Breast epithelium (tissue), 4 donors: ENCODE measurements around the gene BZW1. TPM values are rescaled to one million over a fixed set of nuclear protein-coding genes. Genes with fewer than 3 reads are reported as not detected.
A peak's percentile ranks its signal among the peaks of the same experiment; 100 is the strongest.
"Not testable (repeated sequence)": the region's sequence is repeated elsewhere in the genome, so short reads cannot be mapped to it uniquely, and the experiment has no call there.

Source experiments
- DNase-seq, 2 donors: peaks; one replicate each; pipeline ENCODE4 v3.0.0-alpha.2; 2019; ENCODE audit warnings: low spot score in 2 of 2
- H3K27ac ChIP-seq, 2 donors: fragments of 200-600 bp; sonication (generic) in 1 of 2; one replicate each; pipeline ENCODE4 v1.5.1; 2016 to 2019; ENCODE audit warnings: mild to moderate bottlenecking in 1 of 2
- H3K27me3 ChIP-seq, 2 donors: fragments of 200-600 bp; sonication (generic) in 1 of 2; one replicate each; pipeline versions ENCODE4 v1.5.1 to v1.6.0; 2017 to 2019; ENCODE audit warnings: control low read depth in 1 of 2, mild to moderate bottlenecking in 1 of 2
- H3K36me3 ChIP-seq: fragments of 200-600 bp; one replicate; pipeline ENCODE4 v1.5.1; 2019
- H3K4me1 ChIP-seq, 2 donors: fragments of 200-600 bp; sonication (generic); one replicate each; pipeline ENCODE4 v1.5.1; 2016 to 2019; ENCODE audit warnings: control low read depth in 1 of 2
- H3K4me3 ChIP-seq, 3 donors: fragments of 200-600 bp; sonication (generic); 1 replicate in 2 of 3; 2 replicates in 1 of 3; pipeline ENCODE4 v1.5.1; 2016 to 2019; ENCODE audit warnings: mild to moderate bottlenecking in 3 of 3, moderate library complexity in 2 of 3
- H3K9me3 ChIP-seq, 2 donors: fragments of 200-600 bp; sonication (generic) in 1 of 2; one replicate each; pipeline ENCODE4 v1.5.1; 2016 to 2019; ENCODE audit warnings: control low read depth in 1 of 2
- POLR2A ChIP-seq: fragments of 450-650 bp; IDR thresholded peaks from one replicate; pipeline ENCODE4 v1.6.1; 2016; ENCODE audit warnings: antibody characterized with exemption, mild to moderate bottlenecking, moderate library complexity
- POLR2AphosphoS5 ChIP-seq, 3 donors: sonication (generic); formaldehyde crosslinking; IDR thresholded peaks; one replicate each; pipeline ENCODE4 v1.6.1; 2017; ENCODE audit warnings: antibody characterized with exemption in 3 of 3
- intact Hi-C: fragments of 100-400 bp; cut with DNase I; formaldehyde crosslinking; loops from one replicate; pipeline ENCODE4 v1.15.1; 2023; ENCODE audit warnings: low total_unique reads
- total RNA-seq, 3 donors: library from RNA; depleted of rRNA; stranded (reverse); fragments of >200 nt; gene quantifications; one replicate each; pipeline ENCODE4 v1.1.0, GENCODE V29; 2016
- TF ChIP-seq, protein P1 (sequence below), 3 donors: fragments of 450-650 bp; IDR thresholded peaks; one replicate each; pipeline ENCODE4 v1.5.1; 2016 to 2017; ENCODE audit warnings: antibody characterized with exemption in 3 of 3, mild to moderate bottlenecking in 3 of 3, moderate library complexity in 3 of 3

BZW1 gene
- total RNA-seq, 3 donors from 2014 or later, result 309 to 422 (median 326) TPM

DNA sequence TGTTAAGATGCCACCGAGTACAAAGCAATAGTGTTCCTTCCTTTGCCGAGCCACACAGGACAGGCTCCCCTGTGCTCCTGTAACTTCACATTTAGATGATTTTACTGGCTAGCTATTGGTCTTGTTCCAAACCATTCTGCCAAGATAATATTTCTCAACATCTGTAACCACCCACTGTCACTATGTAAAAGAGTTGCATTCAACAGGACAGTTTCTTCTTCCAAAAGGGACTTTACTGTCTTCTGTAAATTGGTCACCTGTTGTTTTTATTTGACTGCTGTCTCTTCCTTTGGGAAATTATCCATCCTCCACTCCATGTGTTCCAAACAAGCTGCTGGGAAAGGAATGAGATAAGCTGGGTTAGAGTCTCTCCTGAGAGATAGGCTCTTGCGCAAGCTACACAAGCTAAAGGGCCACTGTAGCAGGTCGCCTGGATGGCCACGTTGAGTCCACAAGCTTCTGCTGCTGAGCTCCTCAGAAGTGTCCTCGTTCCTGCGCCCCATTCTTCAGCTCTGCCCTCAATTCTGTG lies 14.4 kb upstream of the BZW1 start:
- no peaks in the 10 kb centered on the region for H3K36me3 ChIP-seq
- no peak overlapping the region for H3K4me3 ChIP-seq
- peak overlapping the region; percentile 14 to 69 for H3K27ac ChIP-seq
- H3K4me1 ChIP-seq, result no peaks in the 10 kb centered on the region
- no peak for DNase-seq
- no peaks in the 10 kb centered on the region for H3K9me3 ChIP-seq
- TF ChIP-seq, protein P1, sequence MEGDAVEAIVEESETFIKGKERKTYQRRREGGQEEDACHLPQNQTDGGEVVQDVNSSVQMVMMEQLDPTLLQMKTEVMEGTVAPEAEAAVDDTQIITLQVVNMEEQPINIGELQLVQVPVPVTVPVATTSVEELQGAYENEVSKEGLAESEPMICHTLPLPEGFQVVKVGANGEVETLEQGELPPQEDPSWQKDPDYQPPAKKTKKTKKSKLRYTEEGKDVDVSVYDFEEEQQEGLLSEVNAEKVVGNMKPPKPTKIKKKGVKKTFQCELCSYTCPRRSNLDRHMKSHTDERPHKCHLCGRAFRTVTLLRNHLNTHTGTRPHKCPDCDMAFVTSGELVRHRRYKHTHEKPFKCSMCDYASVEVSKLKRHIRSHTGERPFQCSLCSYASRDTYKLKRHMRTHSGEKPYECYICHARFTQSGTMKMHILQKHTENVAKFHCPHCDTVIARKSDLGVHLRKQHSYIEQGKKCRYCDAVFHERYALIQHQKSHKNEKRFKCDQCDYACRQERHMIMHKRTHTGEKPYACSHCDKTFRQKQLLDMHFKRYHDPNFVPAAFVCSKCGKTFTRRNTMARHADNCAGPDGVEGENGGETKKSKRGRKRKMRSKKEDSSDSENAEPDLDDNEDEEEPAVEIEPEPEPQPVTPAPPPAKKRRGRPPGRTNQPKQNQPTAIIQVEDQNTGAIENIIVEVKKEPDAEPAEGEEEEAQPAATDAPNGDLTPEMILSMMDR (IDR thresholded peaks at IDR 0.05), result no peak
- TF ChIP-seq POLR2AphosphoS5 (IDR thresholded peaks at IDR 0.05) (no peak), POLR2A (no peak)
- H3K27me3 ChIP-seq, result no peaks in the 10 kb centered on the region
- intact Hi-C loops, result no loop called here

DNA sequence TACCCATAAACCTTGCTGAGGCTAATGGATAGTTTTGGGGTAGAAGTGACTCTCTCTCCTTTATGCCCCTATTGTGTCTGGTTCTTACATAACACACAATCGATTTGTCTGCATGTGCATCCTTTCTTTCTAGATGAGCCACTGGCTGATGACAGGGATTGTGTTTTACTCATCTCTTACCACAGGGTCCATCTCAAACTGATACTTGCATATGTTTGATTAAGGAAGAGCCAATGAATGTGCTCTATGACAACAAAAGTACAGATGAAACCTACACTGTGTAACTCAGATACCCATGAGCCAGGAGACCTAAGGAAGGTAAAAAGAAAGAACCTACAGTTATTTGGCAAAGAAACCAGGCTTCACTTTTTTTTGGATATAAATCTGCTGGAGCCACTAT lies 13.2 kb upstream of the BZW1 start:
- Histone ChIP-seq H3K4me1 (no peaks in the 10 kb centered on the region), H3K4me3 (no peak overlapping the region), H3K27me3 (no peaks in the 10 kb centered on the region), H3K27ac (no peak overlapping the region), H3K36me3 (no peaks in the 10 kb centered on the region), H3K9me3 (no peaks in the 10 kb centered on the region)
- TF ChIP-seq POLR2A (no peak), POLR2AphosphoS5 (IDR thresholded peaks at IDR 0.05) (no peak)
- TF ChIP-seq, protein P1 (IDR thresholded peaks at IDR 0.05), result no peak
- intact Hi-C loops, result no loop called here
- DNase-seq, result no peak

DNA sequence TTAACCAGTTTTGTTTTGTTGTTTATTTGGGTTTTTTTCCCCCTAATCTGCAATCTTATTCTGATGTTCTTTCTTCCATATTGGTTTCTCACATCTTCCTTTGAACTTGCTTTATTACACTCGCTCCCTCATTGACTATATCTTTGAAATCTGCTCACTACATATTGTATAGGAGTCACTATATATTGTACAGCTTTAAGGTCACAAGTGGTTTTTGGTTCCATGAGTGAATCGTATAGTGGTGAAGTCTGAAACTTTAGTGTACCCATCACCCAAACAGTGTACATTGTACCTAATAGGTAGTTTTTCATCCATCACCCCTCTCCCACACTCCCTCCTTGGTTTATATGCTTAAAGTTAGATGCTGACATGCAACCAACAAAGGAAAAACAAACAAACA lies 11.3 kb upstream of the BZW1 start:
- H3K27me3 ChIP-seq, result no peaks in the 10 kb centered on the region
- no peaks in the 10 kb centered on the region for H3K9me3 ChIP-seq
- no peak overlapping the region for H3K4me3 ChIP-seq
- no peak overlapping the region for H3K27ac ChIP-seq
- intact Hi-C loops, result no loop called here
- no peaks in the 10 kb centered on the region for H3K4me1 ChIP-seq
- TF ChIP-seq, protein P1 (IDR thresholded peaks at IDR 0.05), result no peak
- no peak for TF ChIP-seq POLR2AphosphoS5 (IDR thresholded peaks at IDR 0.05)
- no peak for TF ChIP-seq POLR2A
- no peak for DNase-seq
- H3K36me3 ChIP-seq, result no peaks in the 10 kb centered on the region

DNA sequence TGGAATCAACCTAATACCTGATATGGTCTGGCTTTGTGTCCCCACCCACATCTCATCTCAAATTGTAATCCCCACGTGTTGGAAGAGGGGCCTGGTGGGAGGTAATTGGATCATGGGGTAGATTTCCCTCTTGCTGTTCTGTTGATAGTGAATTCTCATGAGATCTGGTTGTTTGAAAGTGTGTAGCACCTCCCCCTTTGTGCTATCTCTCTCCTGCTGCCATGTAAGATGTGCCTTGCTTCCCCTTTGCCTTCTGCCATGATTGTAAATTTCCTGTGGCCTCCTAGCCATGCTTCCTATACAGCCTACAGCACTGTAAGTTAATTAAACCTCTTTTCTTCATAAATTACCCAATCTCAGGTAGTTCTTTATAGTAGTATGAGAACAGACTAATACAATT lies 10.3 kb upstream of the BZW1 start:
- H3K4me3 ChIP-seq, intact Hi-C loops, H3K9me3 ChIP-seq, H3K36me3 ChIP-seq, H3K27ac ChIP-seq, H3K4me1 ChIP-seq, DNase-seq, H3K27me3 ChIP-seq: not testable (repeated sequence)

DNA sequence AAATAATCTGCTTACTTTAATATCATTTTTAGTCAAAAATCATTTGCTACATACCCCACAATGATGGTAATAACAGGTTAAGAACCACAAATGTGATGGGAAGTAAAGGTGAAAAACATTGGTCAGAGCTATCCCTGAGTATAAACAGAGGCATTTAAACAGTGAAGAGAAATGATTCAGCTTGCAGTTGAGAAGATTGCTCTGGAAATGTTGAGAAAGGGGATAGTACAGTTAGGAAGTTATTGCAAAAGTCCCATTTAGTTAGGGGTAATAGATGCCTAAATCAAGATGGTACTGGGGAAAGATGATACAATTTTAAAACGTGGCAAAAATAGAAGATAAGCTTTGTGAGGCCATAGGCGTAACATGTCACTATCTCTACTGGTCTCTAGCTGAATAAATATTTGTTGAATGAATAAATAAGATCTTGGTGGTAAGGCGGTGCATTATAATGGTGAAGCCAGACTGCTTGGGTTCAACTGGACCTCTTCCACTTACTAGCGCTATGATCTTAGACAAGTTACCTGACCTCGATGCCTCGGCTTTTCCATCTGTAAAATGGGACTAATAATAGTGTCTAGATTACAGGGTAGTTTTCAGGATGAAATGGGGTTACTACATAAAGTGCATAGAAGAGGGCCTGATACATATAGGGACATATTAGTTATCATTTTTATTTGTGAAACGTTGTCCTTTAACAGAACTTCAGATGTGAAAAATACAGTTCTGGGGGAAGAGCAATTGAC lies 2.0 kb upstream of the BZW1 start:
- TF ChIP-seq, protein P1 (IDR thresholded peaks at IDR 0.05), result no peak
- TF ChIP-seq POLR2A, result no peak
- no peak for TF ChIP-seq POLR2AphosphoS5 (IDR thresholded peaks at IDR 0.05)
- intact Hi-C loops, result loop anchor here (5.0 to 10.0 kb wide), 2 partner anchors 55 to 97 kb away; partner anchors contain the start of gene CLK1
- H3K27ac ChIP-seq, result peak overlapping the region; percentile 94 to 98

More for the DNA sequence above, 2.0 kb upstream of the BZW1 start:
- Histone ChIP-seq H3K4me3 (peak overlapping the region in 1 of 3 donors; percentile 97), H3K36me3 (no peaks in the 10 kb centered on the region), H3K4me1 (peaks cover 0 to 12% of the 10 kb centered on the region in 2 donors), H3K9me3 (no peaks in the 10 kb centered on the region), H3K27me3 (no peaks in the 10 kb centered on the region)
- DNase-seq, result no peak
